Panc1 (cell line): ENCODE measurements around the gene CACNA2D3.

Source experiments
- CTCF ChIP-seq: fragments of 450-650 bp; IDR thresholded peaks from 2 replicates; pipeline ENCODE4 v1.5.1; 2017; ENCODE audit warnings: mild to moderate bottlenecking
- POLR2AphosphoS5 ChIP-seq: IDR thresholded peaks from 2 replicates; pipeline ENCODE4 v1.6.1; 2012; ENCODE audit warnings: mild to moderate bottlenecking, low read depth, low read length, moderate library complexity
- REST ChIP-seq, 2 experiments: IDR thresholded peaks; 2 replicates each; pipeline ENCODE4 v1.6.1; 2011 to 2012; ENCODE audit warnings: low read depth in 2 of 2, control low read depth in 1 of 2, low read length in 1 of 2, mild to moderate bottlenecking in 1 of 2, moderate library complexity in 1 of 2; ENCODE audit not compliant: insufficient read depth in 1 of 2
- SIN3A ChIP-seq: IDR thresholded peaks from 2 replicates; pipeline ENCODE4 v1.6.1; 2012; ENCODE audit warnings: low read depth, mild to moderate bottlenecking, low read length, moderate library complexity, borderline replicate concordance; ENCODE audit not compliant: insufficient read depth
- TCF7L2 ChIP-seq: IDR thresholded peaks from 2 replicates; pipeline ENCODE4 v1.6.1; 2011; ENCODE audit warnings: mild to moderate bottlenecking, low read depth, low read length, inconsistent platforms

DNA sequence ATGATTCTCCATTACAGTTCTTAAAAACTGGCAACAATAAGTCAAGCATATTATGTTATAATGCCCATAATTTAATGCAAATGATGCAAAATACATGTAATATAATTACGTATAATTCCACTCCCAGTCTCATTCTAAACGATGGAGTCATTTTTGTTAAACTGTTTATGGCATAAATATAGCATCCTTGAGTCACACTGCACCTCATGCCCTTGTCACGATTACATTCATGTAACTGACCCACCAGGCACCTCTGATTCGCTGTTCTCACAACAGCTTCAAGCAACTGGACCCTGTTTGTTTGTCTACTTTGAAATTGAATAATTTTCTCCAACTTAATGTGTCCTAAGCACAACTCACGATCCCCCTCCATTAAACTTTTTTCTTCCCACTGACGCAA lies 953.5 kb downstream of the CACNA2D3 start:
- TF ChIP-seq CTCF, result no peak
- TF ChIP-seq POLR2AphosphoS5, result no peak
- no peak for TF ChIP-seq REST (IDR thresholded peaks at IDR 0.05; ENCODE audit: insufficient read depth in 1 of 2, low read depth in 2 of 2, low read length in 1 of 2)
- no peak for TF ChIP-seq SIN3A
- no peak for TF ChIP-seq TCF7L2
